Neural cell (in vitro differentiated cells): ENCODE data around the gene PASD1. TPM values are rescaled to one million over a fixed set of nuclear protein-coding genes. Genes with fewer than 3 reads are reported as not detected.

Source experiments
- H2AFZ ChIP-seq: fragments of 200-600, 300-800 bp; sonication (generic), shearing (Covaris generic); 2 replicates; pipeline ENCODE4 v1.6.0; 2014; ENCODE audit warnings: low read depth, mild to moderate bottlenecking, antibody characterized with exemption, low read length, moderate library complexity
- H3F3A ChIP-seq: fragments of 200-600 bp; shearing (Covaris generic); 2 replicates; pipeline ENCODE4 v1.6.1; 2016; ENCODE audit warnings: mild to moderate bottlenecking, moderate library complexity, mixed read lengths, antibody characterized with exemption, low read length; ENCODE audit not compliant: insufficient read depth, poor library complexity, severe bottlenecking
- H3K27ac ChIP-seq: fragments of 200-600, 300-800 bp; sonication (generic), shearing (Covaris generic); 2 replicates; pipeline ENCODE4 v1.5.1; 2014; ENCODE audit warnings: mild to moderate bottlenecking, low read length, moderate library complexity
- H3K27me3 ChIP-seq: fragments of 300-800, 200-600 bp; sonication (generic), shearing (Covaris generic); 2 replicates; pipeline ENCODE4 v1.6.0; 2014; ENCODE audit warnings: mild to moderate bottlenecking, low read depth, low read length, moderate library complexity; ENCODE audit not compliant: insufficient read depth
- H3K36me3 ChIP-seq: fragments of 300-800, 200-600 bp; sonication (generic), shearing (Covaris generic); 2 replicates; pipeline ENCODE4 v1.5.1; 2014; ENCODE audit warnings: mild to moderate bottlenecking, antibody characterized with exemption, low read length, moderate library complexity; ENCODE audit not compliant: insufficient read depth
- H3K4me2 ChIP-seq: fragments of 300-800, 200-600 bp; sonication (generic), shearing (Covaris generic); 2 replicates; pipeline ENCODE4 v1.6.0; 2014; ENCODE audit warnings: mild to moderate bottlenecking, low read length
- H3K4me3 ChIP-seq: fragments of 300-800, 200-600 bp; sonication (generic), shearing (Covaris generic); 2 replicates; pipeline ENCODE4 v1.5.1; 2014; ENCODE audit warnings: mild to moderate bottlenecking, low read length, moderate library complexity
- H3K79me2 ChIP-seq: fragments of 200-600 bp; shearing (Covaris generic); replicated peaks from 2 replicates; pipeline ENCODE4 v1.6.0; 2014; ENCODE audit warnings: mild to moderate bottlenecking, low read length, moderate library complexity; ENCODE audit not compliant: insufficient read depth
- H3K9ac ChIP-seq: fragments of 300-800, 200-600 bp; sonication (generic), shearing (Covaris generic); 2 replicates; pipeline ENCODE4 v1.6.1; 2016; ENCODE audit warnings: mild to moderate bottlenecking, low read length, mixed read lengths
- H3K9me2 ChIP-seq: fragments of 200-600 bp; shearing (Covaris generic); 2 replicates; pipeline ENCODE4 v1.6.1; 2016; ENCODE audit warnings: mild to moderate bottlenecking, low read length, mixed read lengths; ENCODE audit not compliant: insufficient read depth
- H3K9me3 ChIP-seq: fragments of 200-600, 300-800 bp; sonication (generic), shearing (Covaris generic); 2 replicates; pipeline ENCODE4 v1.6.1; 2016; ENCODE audit warnings: mild to moderate bottlenecking, mixed run types, low read length, moderate library complexity, mixed read lengths
- H4K20me1 ChIP-seq: fragments of 200-600 bp; shearing (Covaris generic); 2 replicates; pipeline ENCODE4 v1.6.1; 2016; ENCODE audit warnings: mild to moderate bottlenecking, mixed run types; ENCODE audit not compliant: insufficient read depth
- EP300 ChIP-seq: fragments of 450-650 bp; conservative IDR thresholded peaks from 2 replicates; pipeline ENCODE4 v1.6.1; 2014; ENCODE audit warnings: antibody characterized with exemption, mild to moderate bottlenecking, moderate library complexity; ENCODE audit not compliant: poor library complexity, severe bottlenecking
- EZH2 ChIP-seq: fragments of 200-600, 300-800 bp; shearing (Covaris generic), sonication (generic); IDR thresholded peaks from 2 replicates; pipeline ENCODE4 v1.6.1; 2014; ENCODE audit warnings: antibody characterized with exemption, low read length, borderline replicate concordance, mild to moderate bottlenecking; ENCODE audit not compliant: insufficient read depth, poor library complexity, severe bottlenecking
- MXI1 ChIP-seq: fragments of 450-650 bp; conservative IDR thresholded peaks from 2 replicates; pipeline ENCODE4 v1.6.1; 2014; ENCODE audit warnings: antibody characterized with exemption, mild to moderate bottlenecking; ENCODE audit not compliant: poor library complexity, severe bottlenecking
- POLR2AphosphoS5 ChIP-seq: IDR thresholded peaks from 2 replicates; pipeline ENCODE4 v1.6.1; 2012
- RAD21 ChIP-seq: fragments of 450-650 bp; conservative IDR thresholded peaks from 2 replicates; pipeline ENCODE4 v1.6.1; 2014; ENCODE audit warnings: antibody characterized with exemption, mild to moderate bottlenecking, moderate library complexity
- SMC3 ChIP-seq: fragments of 450-650 bp; conservative IDR thresholded peaks from 2 replicates; pipeline ENCODE4 v1.6.1; 2014; ENCODE audit warnings: antibody characterized with exemption, mild to moderate bottlenecking, moderate library complexity; ENCODE audit not compliant: poor library complexity
- TAF1 ChIP-seq: IDR thresholded peaks from 2 replicates; pipeline ENCODE4 v1.6.1; 2012; ENCODE audit warnings: low read depth
- polyA plus RNA-seq: library from polyadenylated mRNA; depleted of rRNA; stranded (reverse); fragments of >200 nt; gene quantifications from 2 replicates; pipeline ENCODE4 v1.2.3, GENCODE V29; 2014
- TF ChIP-seq, protein P1 (sequence below): IDR thresholded peaks from 2 replicates; pipeline ENCODE4 v1.6.1; 2012; ENCODE audit warnings: borderline replicate concordance
- TF ChIP-seq, protein P2 (sequence below): fragments of 450-650 bp; IDR thresholded peaks from 2 replicates; pipeline ENCODE4 v1.5.1; 2014; ENCODE audit warnings: antibody characterized with exemption, mild to moderate bottlenecking, moderate library complexity; ENCODE audit not compliant: poor library complexity, severe bottlenecking

PASD1 gene
- polyA plus RNA-seq, 1 donor from 2014 or later: not detected

DNA sequence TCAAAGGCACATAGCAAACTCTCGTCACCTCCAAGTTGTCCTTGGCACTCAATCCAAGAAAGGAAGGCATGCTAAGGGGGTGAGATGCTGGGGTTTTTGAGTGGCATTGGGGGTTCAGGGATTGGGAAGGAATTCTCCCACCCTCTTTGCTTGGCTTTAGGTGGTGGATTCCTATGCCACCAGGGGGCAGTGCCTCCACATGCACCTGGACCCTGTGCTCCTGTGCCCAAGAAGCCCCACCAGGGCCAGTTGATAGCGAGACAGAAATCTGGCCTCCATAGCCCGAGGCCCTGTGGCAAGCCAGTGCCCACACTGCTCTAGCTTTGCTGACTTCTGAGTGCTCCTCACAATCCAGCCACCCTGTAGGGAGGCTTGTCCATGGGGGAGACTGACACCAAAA is 150.4 kb downstream of the PASD1 start:
- Histone ChIP-seq H2AFZ (no peak overlapping the region), H3K9me2 (no peaks in the 10 kb centered on the region), H3K9me3 (no peaks in the 10 kb centered on the region), H3K36me3 (no peaks in the 10 kb centered on the region), H3K9ac (no peak overlapping the region), H3K79me2 (no peaks in the 10 kb centered on the region), H3K27ac (no peak overlapping the region), H3F3A (no peaks in the 10 kb centered on the region), H3K4me2 (no peak overlapping the region), H3K4me3 (no peak overlapping the region), H3K27me3 (no peaks in the 10 kb centered on the region), H4K20me1 (no peaks in the 10 kb centered on the region)
- TF ChIP-seq SMC3: peak; percentile 12
- TF ChIP-seq RAD21: no peak

DNA sequence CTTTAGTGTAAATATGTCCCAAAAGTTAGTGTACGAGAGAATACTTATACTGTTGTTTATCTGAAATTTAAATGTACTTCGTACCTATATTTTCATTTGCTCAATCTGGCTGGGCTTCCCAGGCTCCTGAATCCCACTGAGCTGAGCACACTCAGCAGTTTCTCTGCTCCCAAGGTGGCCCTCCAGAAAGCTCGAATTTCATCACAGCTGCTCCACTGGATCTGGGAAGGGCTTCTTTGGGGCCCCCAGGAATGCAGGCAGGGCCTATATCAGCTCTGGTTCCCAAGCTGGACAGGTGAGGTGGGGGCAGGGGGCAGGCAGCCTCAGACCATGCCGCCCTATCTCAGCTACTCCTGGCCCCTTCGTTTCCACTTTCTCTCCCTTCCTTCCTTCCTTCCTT is 150.9 kb downstream of the PASD1 start:
- Histone ChIP-seq H2AFZ (no peak overlapping the region), H3F3A (no peaks in the 10 kb centered on the region), H3K4me3 (no peak overlapping the region), H3K9me2 (no peaks in the 10 kb centered on the region), H3K27ac (no peak overlapping the region), H3K27me3 (no peaks in the 10 kb centered on the region), H3K4me2 (no peak overlapping the region), H3K9ac (no peak overlapping the region), H3K36me3 (no peaks in the 10 kb centered on the region), H3K79me2 (no peaks in the 10 kb centered on the region), H4K20me1 (no peaks in the 10 kb centered on the region), H3K9me3 (no peaks in the 10 kb centered on the region)
- no peak for TF ChIP-seq POLR2AphosphoS5
- no peak for TF ChIP-seq EP300
- TF ChIP-seq EZH2: no peak
- TF ChIP-seq, protein P1, sequence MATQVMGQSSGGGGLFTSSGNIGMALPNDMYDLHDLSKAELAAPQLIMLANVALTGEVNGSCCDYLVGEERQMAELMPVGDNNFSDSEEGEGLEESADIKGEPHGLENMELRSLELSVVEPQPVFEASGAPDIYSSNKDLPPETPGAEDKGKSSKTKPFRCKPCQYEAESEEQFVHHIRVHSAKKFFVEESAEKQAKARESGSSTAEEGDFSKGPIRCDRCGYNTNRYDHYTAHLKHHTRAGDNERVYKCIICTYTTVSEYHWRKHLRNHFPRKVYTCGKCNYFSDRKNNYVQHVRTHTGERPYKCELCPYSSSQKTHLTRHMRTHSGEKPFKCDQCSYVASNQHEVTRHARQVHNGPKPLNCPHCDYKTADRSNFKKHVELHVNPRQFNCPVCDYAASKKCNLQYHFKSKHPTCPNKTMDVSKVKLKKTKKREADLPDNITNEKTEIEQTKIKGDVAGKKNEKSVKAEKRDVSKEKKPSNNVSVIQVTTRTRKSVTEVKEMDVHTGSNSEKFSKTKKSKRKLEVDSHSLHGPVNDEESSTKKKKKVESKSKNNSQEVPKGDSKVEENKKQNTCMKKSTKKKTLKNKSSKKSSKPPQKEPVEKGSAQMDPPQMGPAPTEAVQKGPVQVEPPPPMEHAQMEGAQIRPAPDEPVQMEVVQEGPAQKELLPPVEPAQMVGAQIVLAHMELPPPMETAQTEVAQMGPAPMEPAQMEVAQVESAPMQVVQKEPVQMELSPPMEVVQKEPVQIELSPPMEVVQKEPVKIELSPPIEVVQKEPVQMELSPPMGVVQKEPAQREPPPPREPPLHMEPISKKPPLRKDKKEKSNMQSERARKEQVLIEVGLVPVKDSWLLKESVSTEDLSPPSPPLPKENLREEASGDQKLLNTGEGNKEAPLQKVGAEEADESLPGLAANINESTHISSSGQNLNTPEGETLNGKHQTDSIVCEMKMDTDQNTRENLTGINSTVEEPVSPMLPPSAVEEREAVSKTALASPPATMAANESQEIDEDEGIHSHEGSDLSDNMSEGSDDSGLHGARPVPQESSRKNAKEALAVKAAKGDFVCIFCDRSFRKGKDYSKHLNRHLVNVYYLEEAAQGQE: no peak
- TF ChIP-seq, protein P2, sequence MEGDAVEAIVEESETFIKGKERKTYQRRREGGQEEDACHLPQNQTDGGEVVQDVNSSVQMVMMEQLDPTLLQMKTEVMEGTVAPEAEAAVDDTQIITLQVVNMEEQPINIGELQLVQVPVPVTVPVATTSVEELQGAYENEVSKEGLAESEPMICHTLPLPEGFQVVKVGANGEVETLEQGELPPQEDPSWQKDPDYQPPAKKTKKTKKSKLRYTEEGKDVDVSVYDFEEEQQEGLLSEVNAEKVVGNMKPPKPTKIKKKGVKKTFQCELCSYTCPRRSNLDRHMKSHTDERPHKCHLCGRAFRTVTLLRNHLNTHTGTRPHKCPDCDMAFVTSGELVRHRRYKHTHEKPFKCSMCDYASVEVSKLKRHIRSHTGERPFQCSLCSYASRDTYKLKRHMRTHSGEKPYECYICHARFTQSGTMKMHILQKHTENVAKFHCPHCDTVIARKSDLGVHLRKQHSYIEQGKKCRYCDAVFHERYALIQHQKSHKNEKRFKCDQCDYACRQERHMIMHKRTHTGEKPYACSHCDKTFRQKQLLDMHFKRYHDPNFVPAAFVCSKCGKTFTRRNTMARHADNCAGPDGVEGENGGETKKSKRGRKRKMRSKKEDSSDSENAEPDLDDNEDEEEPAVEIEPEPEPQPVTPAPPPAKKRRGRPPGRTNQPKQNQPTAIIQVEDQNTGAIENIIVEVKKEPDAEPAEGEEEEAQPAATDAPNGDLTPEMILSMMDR: no peak
- TF ChIP-seq TAF1: no peak
- TF ChIP-seq RAD21: no peak

DNA sequence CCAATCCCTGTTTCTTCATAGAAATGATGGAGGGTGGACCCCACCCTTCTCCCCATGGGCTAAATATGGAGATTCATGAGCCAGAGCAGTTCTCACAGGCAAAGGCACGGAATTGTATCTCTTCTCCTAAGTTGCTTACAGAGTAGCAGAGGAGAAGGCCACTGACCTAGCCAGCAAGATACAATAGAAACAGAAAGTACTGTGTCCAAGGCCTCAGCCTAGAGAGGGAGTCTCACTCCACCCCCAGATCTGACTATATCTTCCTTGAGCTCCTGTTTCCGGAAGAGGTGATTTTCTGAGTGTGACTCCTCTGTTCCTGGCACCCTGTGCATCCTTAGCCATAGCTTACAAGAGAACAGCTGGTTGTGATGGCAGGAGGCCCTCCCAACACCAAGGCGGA is 152.3 kb downstream of the PASD1 start, which contains the start of gene FATE1:
Gene FATE1, plus strand, starts transcription at position 284 of the 400 bp plus-strand sequence. Its CDS starts 85 bp downstream, at position 369.
- no peak within 1 kb of the TSS for H3K4me3 ChIP-seq
- H3K4me2 ChIP-seq: no peak within 1 kb of the TSS
- no peaks in the 10 kb centered on the region for H3K27me3 ChIP-seq
- H4K20me1 ChIP-seq: no peaks in the 10 kb centered on the region
- TF ChIP-seq, protein P1: no peak
- TF ChIP-seq EZH2 (no peak), RAD21 (no peak), POLR2AphosphoS5 (no peak), MXI1 (no peak), TAF1 (no peak), SMC3 (no peak), EP300 (no peak)
- TF ChIP-seq, protein P2: no peak
- H2AFZ ChIP-seq: no peak within 1 kb of the TSS
- H3K9me3 ChIP-seq: no peaks in the 10 kb centered on the region
- no peaks in the 10 kb centered on the region for H3K79me2 ChIP-seq
- H3K36me3 ChIP-seq: no peaks in the 10 kb centered on the region
- no peaks in the 10 kb centered on the region for H3F3A ChIP-seq
- H3K27ac ChIP-seq: no peak within 1 kb of the TSS
- H3K9ac ChIP-seq: no peak within 1 kb of the TSS
- H3K9me2 ChIP-seq: no peaks in the 10 kb centered on the region
